NCI-H2081 (cell line): ENCODE results near the gene BRD7.
"Not testable (repeated sequence)": the region's sequence is repeated elsewhere in the genome, so short reads cannot be mapped to it uniquely, and the experiment has no call there.

Experiments
- DNase-seq, 2 experiments: peaks; one replicate each; lab custom pipeline; 2025; lab: John Stamatoyannopoulos, UW

BRD7 gene

DNA sequence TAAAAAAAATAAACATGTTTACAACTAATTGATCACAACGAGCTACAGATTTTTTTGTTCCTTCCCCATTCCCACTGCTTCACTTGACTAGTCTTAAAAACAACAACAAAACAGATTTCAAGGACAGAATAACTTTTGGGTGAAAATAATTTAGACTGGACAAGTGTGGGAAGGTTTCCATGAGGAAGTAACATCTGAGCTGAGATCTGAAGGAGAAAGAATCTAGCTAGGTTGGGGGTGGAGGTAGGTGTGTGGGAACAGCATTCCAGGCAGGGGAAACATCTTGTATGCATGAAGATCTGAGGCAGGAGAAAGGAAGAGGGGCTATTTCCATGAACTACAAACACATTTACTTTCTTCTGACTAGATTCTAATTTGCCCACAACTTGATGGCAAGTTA lies 9.2 kb downstream of the BRD7 start:
- DNase-seq, result no peak

DNA sequence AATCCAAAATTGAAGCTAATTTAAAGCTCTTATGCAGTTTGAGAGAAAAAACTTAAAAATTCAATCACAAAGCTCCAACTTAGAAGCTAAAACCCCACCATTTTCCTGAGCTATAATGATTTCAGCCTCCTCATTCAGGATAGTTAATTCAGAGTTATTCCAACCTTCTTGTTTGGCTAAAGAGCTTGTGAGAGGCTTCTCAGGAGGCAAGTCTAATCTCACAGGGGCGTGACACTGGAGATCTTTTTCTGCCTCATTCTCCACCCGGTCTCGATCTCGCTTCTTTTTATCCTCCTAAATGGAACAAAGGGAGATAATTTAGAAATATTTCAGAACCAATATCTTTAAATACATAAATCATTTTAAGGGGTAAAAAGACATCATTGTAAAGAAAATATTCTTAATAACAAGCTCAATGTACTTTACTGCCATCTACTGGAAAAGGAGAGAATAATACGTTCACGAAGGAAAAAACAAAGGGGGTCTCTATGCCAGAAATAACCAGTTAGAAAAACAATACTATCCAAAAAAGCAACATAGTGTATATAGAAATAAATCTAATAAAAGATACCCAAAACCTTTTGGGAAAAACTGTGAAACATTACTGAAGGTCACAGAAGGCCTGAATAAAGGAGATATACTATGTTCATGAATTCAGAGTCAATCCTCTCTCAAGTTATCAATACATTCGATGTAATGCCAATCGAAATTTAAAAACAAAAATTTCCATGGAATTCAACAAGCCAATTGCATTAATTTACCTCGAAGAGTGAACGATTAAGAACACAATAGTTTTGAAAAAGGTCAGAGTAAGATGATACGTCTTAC lies 13.9 kb downstream of the BRD7 start:
- no peak for DNase-seq

GRCh38 chr16:50354082-50354481 lies 14.7 kb downstream of the BRD7 start:
- no peak for DNase-seq

DNA sequence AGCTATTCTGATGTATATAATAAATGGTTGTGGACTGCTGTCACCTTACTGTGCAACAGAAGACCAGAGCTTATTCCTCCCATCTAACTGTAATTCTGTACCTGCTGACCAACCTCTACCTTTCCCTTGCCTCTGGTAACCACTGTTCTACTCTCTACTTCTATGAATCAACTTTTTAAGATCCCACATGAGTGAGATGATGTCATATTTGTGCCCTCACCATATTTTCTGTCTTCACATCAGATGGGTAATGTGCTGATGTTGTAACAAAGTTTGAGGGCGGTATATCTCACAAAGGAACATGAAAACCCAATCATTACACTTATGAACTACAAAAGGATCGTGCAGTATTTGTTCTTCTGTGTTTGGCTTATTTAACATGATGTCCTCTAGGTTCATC lies 16.8 kb downstream of the BRD7 start:
- DNase-seq, result no peak

DNA sequence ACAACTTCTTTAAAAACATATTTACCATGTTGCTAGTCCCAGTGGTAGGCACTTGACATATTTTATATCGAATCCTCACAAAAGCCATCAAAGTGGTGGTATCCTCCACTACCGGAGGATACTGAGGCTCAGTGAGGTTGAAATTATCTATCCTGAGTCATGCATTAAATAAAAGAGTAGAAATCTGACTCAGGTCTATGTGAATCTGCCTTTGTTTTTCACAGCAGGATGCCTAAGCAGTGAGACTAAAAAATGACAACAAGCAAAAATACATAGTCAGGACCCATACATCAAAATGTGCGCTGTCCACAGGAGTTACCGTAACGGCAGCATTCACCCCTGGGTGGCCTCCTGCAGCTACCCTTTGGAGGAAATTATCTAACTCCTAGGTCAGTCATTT lies 17.7 kb downstream of the BRD7 start:
- DNase-seq, result no peak

DNA sequence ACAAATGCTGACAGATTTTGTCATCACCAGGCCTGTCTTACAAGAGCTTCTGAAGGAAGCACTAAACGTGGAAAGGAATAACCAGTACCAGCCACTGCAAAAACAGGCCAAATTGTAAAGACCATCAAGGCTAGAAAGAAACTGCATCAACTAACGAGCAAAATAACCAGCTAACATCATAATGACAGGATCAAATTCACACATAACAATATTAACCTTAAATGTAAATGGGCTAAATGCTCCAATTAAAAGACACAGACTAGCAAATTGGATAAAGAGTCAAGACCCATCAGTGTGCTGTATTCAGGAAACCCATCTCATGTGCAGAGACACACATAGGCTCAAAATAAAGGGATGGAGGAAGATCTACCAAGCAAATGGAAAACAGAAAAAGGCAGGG lies 23.6 kb downstream of the BRD7 start:
- not testable (repeated sequence) for DNase-seq

DNA sequence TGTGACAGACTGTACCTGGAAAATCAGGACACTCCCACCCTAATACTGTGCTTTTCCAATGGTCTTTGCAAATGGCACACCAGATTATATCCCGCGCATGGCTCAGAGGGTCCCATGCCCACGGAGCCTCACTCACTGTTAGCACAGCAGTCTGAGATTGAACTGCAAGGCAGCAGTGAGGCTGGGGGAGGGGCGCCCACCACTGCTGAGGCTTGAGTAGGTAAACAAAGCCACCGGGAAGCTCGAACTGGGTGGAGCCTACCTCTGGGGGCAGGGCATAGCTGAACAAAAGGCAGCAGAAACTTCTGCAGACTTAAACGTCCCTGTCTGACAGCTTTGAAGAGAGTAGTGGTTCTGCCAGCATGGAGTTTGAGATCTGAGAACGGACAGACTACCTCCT lies 25.2 kb downstream of the BRD7 start:
- DNase-seq, result not testable (repeated sequence)

- no peak for DNase-seq
Observed at GRCh38 chr16:50340578-50340977, 28.2 kb downstream of the BRD7 start.

- DNase-seq, result no peak
Observed at GRCh38 chr16:50338371-50339231, 30.2 kb downstream of the BRD7 start.

GRCh38 chr16:50336884-50337283 lies 31.9 kb downstream of the BRD7 start:
- DNase-seq, result no peak

DNA sequence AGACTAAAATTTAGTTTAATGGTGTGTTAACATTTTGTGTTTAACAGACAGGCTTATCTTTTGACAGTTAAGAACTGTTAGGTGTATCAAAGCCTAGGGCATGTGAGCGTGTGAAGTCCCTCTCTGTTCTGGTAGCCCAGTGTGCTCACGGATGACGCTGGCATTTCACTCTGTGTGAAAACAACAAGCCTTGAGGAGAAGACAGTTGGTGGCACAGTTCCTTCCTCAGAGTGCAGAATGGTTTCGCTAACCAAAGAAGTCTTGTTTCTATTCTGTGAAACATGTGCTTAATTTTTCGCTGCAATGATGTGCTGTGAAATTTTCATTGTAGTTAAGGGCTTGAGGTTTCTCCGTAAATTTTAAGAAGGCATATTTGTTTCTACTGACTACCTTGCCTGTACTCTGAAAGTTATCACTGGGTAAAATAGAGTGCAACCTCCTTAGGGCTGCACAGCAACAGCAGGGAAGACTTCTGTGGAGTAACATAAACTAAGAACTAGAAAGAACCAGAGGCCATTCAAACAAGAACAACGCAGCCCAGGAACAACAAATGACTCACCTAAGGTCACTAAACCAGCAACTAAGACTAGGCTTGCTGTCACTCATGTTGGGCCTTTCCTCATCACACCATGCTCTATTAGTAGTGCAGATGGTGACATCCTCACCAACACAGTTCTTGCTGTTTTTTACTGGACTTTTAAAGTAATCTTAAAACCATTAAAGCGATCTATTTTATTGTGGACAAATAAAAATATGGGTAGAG lies 33.4 kb downstream of the BRD7 start:
- DNase-seq, result no peak

GRCh38 chr16:50334106-50334975 lies 34.4 kb downstream of the BRD7 start:
- DNase-seq, result no peak

DNA sequence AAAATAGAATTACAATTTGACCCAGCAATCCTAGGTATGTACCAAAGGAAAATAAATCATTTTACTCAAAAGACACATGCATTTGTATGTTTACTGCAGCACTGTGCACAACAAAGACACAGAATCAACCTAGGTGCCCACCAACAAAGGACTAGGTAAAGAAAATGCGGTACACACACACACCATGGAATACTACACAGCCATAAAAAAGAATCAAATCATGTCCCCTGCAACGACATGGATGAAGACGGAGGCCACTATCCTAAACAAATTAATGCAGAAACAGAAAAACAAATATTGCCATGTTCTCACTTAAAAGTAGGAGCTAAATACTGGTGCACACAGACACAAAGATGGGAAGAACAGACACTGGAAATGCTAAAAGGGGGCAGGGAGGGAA lies 36.2 kb downstream of the BRD7 start:
- no peak for DNase-seq

DNA sequence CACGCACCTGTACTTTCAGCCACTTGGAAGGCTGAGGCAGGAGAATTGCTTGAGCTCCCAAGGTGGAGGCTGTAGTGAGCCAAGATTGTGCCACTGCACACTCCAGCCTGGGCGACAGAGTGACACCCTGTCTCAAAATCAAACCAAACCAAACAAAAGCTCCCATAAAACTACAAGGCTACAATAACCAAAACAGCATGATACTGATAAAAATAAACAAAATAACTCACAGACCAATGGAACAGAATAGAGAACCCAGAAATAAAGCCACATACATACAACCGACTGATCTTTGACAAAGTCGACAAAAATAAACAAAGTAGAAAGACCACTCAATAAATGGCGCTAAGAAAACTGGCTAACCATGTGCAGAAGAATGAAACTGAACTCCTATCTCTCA lies 37.2 kb downstream of the BRD7 start:
- DNase-seq, result no peak

- no peak for DNase-seq
Observed at GRCh38 chr16:50329446-50330189, 39.2 kb downstream of the BRD7 start.

DNA sequence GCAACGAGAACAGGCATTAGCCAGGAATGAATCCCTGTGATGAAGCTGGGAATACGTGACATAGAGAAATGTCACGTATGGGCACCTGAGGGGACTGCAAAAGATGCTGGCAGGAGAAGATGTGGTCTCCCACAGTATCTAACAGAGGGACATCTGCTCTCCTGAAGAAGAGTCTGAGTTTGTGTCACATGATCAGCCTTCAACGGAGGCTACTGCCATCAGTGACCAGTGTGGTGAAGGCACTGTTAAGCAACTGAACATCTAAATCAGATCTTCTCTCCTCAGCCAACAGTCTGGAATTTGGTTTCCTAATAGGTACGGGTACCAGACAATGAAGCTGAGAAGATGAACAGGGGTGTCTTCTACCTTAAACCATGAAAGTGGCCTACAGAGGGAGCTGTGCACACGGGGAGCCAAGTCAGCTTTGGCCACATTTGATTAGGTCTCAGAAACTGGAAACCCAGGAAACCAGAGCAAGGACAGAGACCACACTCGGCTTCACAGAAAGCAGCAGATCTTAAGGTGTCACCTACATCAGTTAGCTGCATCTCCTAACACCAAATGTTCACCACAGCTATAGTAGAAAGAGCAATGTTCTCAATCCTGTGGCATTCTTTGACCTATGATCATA lies 41.8 kb downstream of the BRD7 start:
- no peak for DNase-seq

DNA sequence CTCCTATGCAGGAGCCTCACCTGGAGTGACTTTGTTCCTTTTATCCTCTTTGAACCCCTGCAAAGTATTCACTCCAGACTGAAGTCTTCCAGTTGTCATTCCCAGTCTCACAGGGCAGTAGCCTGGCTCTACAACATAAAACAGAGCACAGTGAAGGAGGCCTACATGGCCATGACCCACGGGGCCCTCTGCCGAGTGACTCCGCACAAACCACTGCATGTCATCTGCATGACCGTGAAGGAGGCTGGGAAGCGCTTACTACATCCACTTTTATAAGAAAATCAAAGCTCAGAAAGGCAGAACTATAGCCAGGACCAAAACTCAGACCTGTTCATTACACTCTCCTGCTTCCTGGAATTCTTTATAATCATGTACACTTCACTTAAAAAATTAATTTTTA lies 42.5 kb downstream of the BRD7 start:
- DNase-seq, result no peak

DNA sequence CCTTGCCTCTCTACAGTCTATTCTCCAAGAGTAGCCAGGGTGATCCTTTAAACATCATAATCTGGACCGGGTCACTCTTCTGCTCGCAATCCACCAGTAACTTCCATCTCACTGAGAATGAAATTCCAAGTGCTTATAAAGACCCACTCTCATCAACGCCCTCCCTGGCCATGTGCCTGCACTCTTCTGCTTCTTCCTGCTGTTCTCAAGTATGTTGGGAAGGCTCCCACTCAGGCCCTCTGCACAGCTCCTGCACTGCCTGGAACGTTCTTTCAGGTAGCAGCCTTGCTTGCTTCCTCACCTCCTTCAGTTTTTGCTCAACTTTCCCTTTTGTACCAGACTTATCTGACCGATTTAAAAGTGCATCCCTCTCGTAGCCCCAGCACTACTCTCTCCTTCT lies 44.4 kb downstream of the BRD7 start:
- no peak for DNase-seq

GRCh38 chr16:50323335-50324011 lies 45.3 kb downstream of the BRD7 start:
- DNase-seq, result no peak

- no peak for DNase-seq
Observed at GRCh38 chr16:50322333-50322732, 46.5 kb downstream of the BRD7 start.
